SU-DHL-6 (cell line): Measurements from ENCODE around the gene CCDC141.

Experiments
- EZH2phosphoT487 ChIP-seq: fragments of 200-600 bp; sonication (generic), shearing (Covaris generic); conservative IDR thresholded peaks from 2 replicates; pipeline ENCODE4 v1.6.1; 2018; ENCODE audit warnings: mild to moderate bottlenecking, antibody characterized with exemption, low read length, moderate library complexity, mixed read lengths
- TF ChIP-seq, protein P1 (sequence below): fragments of 200-600 bp; sonication (generic); IDR thresholded peaks from one replicate; pipeline ENCODE4 v1.5.1; 2017; ENCODE audit warnings: antibody characterized with exemption, mild to moderate bottlenecking, low read length, moderate library complexity; ENCODE audit not compliant: insufficient read depth, poor library complexity, severe bottlenecking

DNA sequence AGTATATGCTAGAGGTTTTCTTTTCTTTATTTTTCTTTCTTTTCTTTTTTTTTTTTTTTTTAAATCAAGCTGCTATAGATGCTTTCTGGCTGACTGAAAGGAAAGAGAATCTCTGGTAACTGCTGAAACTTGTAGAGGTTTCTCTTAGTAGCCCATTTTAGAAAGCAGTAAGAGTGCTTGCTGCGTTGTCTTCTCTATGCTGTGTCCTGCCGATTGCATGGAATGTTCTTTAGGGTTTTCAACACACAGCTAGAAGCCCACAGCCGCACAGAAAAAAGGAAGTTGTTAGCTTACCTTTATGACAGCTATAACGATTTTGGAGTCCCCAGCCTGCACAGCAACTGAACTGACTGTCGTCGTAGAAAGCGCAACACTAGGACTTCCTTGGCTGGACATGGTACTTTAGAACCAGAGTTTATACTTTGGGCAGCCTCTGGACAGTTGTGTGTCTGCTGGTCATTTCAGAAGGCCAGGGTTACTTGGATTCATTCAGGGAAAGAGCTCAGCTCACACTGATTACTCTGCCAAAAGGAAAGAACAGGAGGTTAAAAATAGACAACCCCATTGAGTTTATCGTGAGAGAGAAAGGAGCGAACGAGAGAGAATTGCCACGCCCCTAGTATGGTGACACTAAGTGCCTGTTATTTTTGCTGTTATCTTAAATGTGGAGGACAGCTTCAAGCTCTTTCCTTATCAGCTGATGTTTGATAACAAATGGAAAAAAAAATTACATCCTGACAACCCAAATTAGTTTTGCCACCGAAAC is at the start of gene CCDC141:
- TF ChIP-seq, protein P1, sequence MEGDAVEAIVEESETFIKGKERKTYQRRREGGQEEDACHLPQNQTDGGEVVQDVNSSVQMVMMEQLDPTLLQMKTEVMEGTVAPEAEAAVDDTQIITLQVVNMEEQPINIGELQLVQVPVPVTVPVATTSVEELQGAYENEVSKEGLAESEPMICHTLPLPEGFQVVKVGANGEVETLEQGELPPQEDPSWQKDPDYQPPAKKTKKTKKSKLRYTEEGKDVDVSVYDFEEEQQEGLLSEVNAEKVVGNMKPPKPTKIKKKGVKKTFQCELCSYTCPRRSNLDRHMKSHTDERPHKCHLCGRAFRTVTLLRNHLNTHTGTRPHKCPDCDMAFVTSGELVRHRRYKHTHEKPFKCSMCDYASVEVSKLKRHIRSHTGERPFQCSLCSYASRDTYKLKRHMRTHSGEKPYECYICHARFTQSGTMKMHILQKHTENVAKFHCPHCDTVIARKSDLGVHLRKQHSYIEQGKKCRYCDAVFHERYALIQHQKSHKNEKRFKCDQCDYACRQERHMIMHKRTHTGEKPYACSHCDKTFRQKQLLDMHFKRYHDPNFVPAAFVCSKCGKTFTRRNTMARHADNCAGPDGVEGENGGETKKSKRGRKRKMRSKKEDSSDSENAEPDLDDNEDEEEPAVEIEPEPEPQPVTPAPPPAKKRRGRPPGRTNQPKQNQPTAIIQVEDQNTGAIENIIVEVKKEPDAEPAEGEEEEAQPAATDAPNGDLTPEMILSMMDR = no peak
- no peak for TF ChIP-seq EZH2phosphoT487
